ENCODE data around the gene SLC7A9. TPM values are rescaled to one million over a fixed set of nuclear protein-coding genes. Genes with fewer than 3 reads are reported as not detected.

Gene SLC7A9
- polyA plus RNA-seq, 1 of the 3 experiments (the other 2 are of a cell fraction): not detected

- TF ChIP-seq, protein P1, sequence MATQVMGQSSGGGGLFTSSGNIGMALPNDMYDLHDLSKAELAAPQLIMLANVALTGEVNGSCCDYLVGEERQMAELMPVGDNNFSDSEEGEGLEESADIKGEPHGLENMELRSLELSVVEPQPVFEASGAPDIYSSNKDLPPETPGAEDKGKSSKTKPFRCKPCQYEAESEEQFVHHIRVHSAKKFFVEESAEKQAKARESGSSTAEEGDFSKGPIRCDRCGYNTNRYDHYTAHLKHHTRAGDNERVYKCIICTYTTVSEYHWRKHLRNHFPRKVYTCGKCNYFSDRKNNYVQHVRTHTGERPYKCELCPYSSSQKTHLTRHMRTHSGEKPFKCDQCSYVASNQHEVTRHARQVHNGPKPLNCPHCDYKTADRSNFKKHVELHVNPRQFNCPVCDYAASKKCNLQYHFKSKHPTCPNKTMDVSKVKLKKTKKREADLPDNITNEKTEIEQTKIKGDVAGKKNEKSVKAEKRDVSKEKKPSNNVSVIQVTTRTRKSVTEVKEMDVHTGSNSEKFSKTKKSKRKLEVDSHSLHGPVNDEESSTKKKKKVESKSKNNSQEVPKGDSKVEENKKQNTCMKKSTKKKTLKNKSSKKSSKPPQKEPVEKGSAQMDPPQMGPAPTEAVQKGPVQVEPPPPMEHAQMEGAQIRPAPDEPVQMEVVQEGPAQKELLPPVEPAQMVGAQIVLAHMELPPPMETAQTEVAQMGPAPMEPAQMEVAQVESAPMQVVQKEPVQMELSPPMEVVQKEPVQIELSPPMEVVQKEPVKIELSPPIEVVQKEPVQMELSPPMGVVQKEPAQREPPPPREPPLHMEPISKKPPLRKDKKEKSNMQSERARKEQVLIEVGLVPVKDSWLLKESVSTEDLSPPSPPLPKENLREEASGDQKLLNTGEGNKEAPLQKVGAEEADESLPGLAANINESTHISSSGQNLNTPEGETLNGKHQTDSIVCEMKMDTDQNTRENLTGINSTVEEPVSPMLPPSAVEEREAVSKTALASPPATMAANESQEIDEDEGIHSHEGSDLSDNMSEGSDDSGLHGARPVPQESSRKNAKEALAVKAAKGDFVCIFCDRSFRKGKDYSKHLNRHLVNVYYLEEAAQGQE (IDR thresholded peaks at IDR 0.05; ENCODE audit: low read depth, low read length): no peak
- TF ChIP-seq TEAD4 (IDR thresholded peaks at IDR 0.05; ENCODE audit: borderline replicate concordance, insufficient read depth) (no peak), RXRA (IDR thresholded peaks at IDR 0.05; ENCODE audit: borderline replicate concordance, low read depth) (no peak)
Measured at GRCh38 chr19:32866061-32866460, 3.5 kb downstream of the SLC7A9 start (continued).

DNA sequence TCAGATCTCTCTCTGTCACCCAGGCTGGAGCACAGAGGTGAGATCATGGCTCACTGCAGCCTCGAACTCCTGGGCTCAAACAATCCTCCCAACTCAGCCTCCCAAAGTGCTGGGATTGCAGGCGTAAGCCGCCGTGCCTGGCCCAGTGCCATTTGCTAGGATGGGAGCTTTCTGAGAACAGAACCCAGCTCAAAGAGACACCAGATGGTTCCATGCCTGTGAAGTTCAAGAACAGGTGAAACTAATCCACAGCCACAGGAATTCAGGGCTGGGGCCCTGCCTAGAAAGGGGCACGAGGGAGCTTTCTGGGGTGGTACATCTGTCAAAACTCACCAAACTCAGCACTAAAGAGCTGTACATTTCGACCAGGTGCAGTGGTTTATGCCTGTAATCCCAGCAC is 4.2 kb downstream of the SLC7A9 start:
- H3K9ac ChIP-seq: no peak overlapping the region
- no peak overlapping the region for H3K27ac ChIP-seq (ENCODE audit: low read depth in 2 of 2, low read length in 1 of 2)
- ChIA-PET CTCF (interaction anchor here (1.1 kb wide), 1 partner anchor 254 kb away, joined by 3 read pairs; no protein-coding TSS in a partner anchor), POLR2A (no interaction called here)
- no peaks in the 10 kb centered on the region for H3F3A ChIP-seq (replicated peaks; ENCODE audit: insufficient read depth)
- no peaks in the 10 kb centered on the region for H3K36me3 ChIP-seq (replicated peaks in 1 of 2; ENCODE audit: control insufficient read depth in 1 of 2, insufficient read depth in 2 of 2, low read length in 1 of 2)
- H3K4me2 ChIP-seq: no peak overlapping the region
- WGBS (ENCODE audit: low lambda C conversion rate): 54% methylated on average over 6 of the region's 6 CpGs
- no peak for TF ChIP-seq TAF1 (IDR thresholded peaks at IDR 0.05; ENCODE audit: borderline replicate concordance, low read depth, low read length)
- TF ChIP-seq EZH2phosphoT487 (IDR thresholded peaks at IDR 0.05; ENCODE audit: borderline replicate concordance, low read depth): no peak
- no peak for TF ChIP-seq GATA2 (CRISPR knock-in tag; IDR thresholded peaks at IDR 0.05)
- no peak for TF ChIP-seq RFX5 (IDR thresholded peaks at IDR 0.05; ENCODE audit: low read length)
- TF ChIP-seq FOSL2 (IDR thresholded peaks at IDR 0.05; ENCODE audit: borderline replicate concordance, low read depth): no peak
- H3K9me3 ChIP-seq: no peaks in the 10 kb centered on the region
- DNase-seq: no peak
- H2AFZ ChIP-seq (ENCODE audit: low read depth): no peak overlapping the region
- no peaks in the 10 kb centered on the region for H3K79me2 ChIP-seq (ENCODE audit: insufficient read depth)
- peaks cover 0 to 4% of the 10 kb centered on the region in 2 experiments; a peak in 1 of 4 replicates for H3K4me1 ChIP-seq (ENCODE audit: control insufficient read depth in 1 of 2, insufficient read depth in 2 of 2, low read depth in 1 of 2, low read length in 1 of 2)
- no peaks in the 10 kb centered on the region for H4K20me1 ChIP-seq (ENCODE audit: insufficient read depth)
- H3K27me3 ChIP-seq (ENCODE audit: insufficient read depth): no peaks in the 10 kb centered on the region
- no peak overlapping the region for H3K4me3 ChIP-seq (ENCODE audit: low read depth in 2 of 2, low read length in 1 of 2)
- H3K9me2 ChIP-seq: no peaks in the 10 kb centered on the region

GRCh38 chr19:32864318-32865007 is 5.1 kb downstream of the SLC7A9 start:
- no peak for TF ChIP-seq TCF12 (IDR thresholded peaks at IDR 0.05)
- no peak for TF ChIP-seq MXI1 (IDR thresholded peaks at IDR 0.05; ENCODE audit: low read depth, low read length)
- TF ChIP-seq EP300 (IDR thresholded peaks at IDR 0.05; ENCODE audit: borderline replicate concordance in 1 of 2, low read depth in 1 of 2, low read length in 1 of 2): no peak
- no peak for TF ChIP-seq SIN3A (IDR thresholded peaks at IDR 0.05; ENCODE audit: borderline replicate concordance, low read depth, low read length)
- TF ChIP-seq, protein P2, sequence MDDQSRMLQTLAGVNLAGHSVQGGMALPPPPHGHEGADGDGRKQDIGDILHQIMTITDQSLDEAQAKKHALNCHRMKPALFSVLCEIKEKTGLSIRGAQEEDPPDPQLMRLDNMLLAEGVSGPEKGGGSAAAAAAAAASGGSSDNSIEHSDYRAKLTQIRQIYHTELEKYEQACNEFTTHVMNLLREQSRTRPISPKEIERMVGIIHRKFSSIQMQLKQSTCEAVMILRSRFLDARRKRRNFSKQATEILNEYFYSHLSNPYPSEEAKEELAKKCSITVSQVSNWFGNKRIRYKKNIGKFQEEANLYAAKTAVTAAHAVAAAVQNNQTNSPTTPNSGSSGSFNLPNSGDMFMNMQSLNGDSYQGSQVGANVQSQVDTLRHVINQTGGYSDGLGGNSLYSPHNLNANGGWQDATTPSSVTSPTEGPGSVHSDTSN (IDR thresholded peaks at IDR 0.05): no peak
- no peak for TF ChIP-seq FOSL2 (IDR thresholded peaks at IDR 0.05; ENCODE audit: borderline replicate concordance, low read depth)
- TF ChIP-seq, protein P1 (IDR thresholded peaks at IDR 0.05; ENCODE audit: low read depth, low read length): no peak
- no peak for TF ChIP-seq FOXM1 (IDR thresholded peaks at IDR 0.05; ENCODE audit: low read depth)
- no peak for TF ChIP-seq JUND (IDR thresholded peaks at IDR 0.05)
- no peak overlapping the region for H2AFZ ChIP-seq (ENCODE audit: low read depth)

More at GRCh38 chr19:32864318-32865007, 5.1 kb downstream of the SLC7A9 start:
- CTCF ChIA-PET: interaction anchor here (0.6 to 0.9 kb wide), 2 partner anchors 90 to 123 kb away, joined by 3 read pairs; no protein-coding TSS in a partner anchor
- no peaks in the 10 kb centered on the region for H3K79me2 ChIP-seq (ENCODE audit: insufficient read depth)
- H3K4me2 ChIP-seq: no peak overlapping the region
- 71% methylated on average over 14 of the region's 35 CpGs for WGBS (ENCODE audit: low lambda C conversion rate)
- H3K36me3 ChIP-seq (replicated peaks in 1 of 2; ENCODE audit: control insufficient read depth in 1 of 2, insufficient read depth in 2 of 2, low read length in 1 of 2): no peaks in the 10 kb centered on the region
- no peak for DNase-seq
- no peaks in the 10 kb centered on the region for H3K9me2 ChIP-seq
- H3K4me1 ChIP-seq (ENCODE audit: control insufficient read depth in 1 of 2, insufficient read depth in 2 of 2, low read depth in 1 of 2, low read length in 1 of 2): no peaks in the 10 kb centered on the region
- no peak overlapping the region for H3K9ac ChIP-seq
- no peaks in the 10 kb centered on the region for H3F3A ChIP-seq (replicated peaks; ENCODE audit: insufficient read depth)
- no peak overlapping the region for H3K4me3 ChIP-seq (ENCODE audit: low read depth in 2 of 2, low read length in 1 of 2)
- no peaks in the 10 kb centered on the region for H3K27me3 ChIP-seq (ENCODE audit: insufficient read depth)
- no peak overlapping the region for H3K27ac ChIP-seq (ENCODE audit: low read depth in 2 of 2, low read length in 1 of 2)
- POLR2A ChIA-PET: no interaction called here
- no peaks in the 10 kb centered on the region for H3K9me3 ChIP-seq
- H4K20me1 ChIP-seq (ENCODE audit: insufficient read depth): no peaks in the 10 kb centered on the region

All from SK-N-SH (cell line).